Neuronal stem cell (in vitro differentiated cells): Measurements from ENCODE around the gene NLRP3.
"Not testable (repeated sequence)": the region's sequence is repeated elsewhere in the genome, so short reads cannot be mapped to it uniquely, and the experiment has no call there.

Experiments
- DNase-seq: peaks from one replicate; pipeline ENCODE4 v3.0.0-alpha.2; 2013; ENCODE audit warnings: low spot score
- H2AFZ ChIP-seq: one replicate; pipeline ENCODE4 v1.6.1; 2013; ENCODE audit warnings: mild to moderate bottlenecking, low read length, inconsistent platforms
- H2AK5ac ChIP-seq: 2 replicates; pipeline ENCODE4 v1.6.1; 2013; ENCODE audit warnings: low read depth, mild to moderate bottlenecking, inconsistent platforms, low read length, moderate library complexity, mixed read lengths
- H2BK120ac ChIP-seq: 2 replicates; pipeline ENCODE4 v1.6.1; 2013; ENCODE audit warnings: low read depth, mild to moderate bottlenecking, inconsistent platforms, low read length, moderate library complexity, mixed read lengths
- H2BK12ac ChIP-seq: one replicate; pipeline ENCODE4 v1.6.1; 2013; ENCODE audit warnings: low read length, inconsistent platforms
- H2BK15ac ChIP-seq: 2 replicates; pipeline ENCODE4 v1.6.1; 2013; ENCODE audit warnings: mild to moderate bottlenecking, low read length, inconsistent platforms, mixed read lengths
- H2BK5ac ChIP-seq: one replicate; pipeline ENCODE4 v1.6.1; 2013; ENCODE audit warnings: inconsistent platforms, mild to moderate bottlenecking, low read length, moderate library complexity
- H3K14ac ChIP-seq: one replicate; pipeline ENCODE4 v1.6.1; 2013; ENCODE audit warnings: low read length, inconsistent platforms
- H3K18ac ChIP-seq: 2 replicates; pipeline ENCODE4 v1.6.1; 2013; ENCODE audit warnings: low read length, inconsistent platforms
- H3K23ac ChIP-seq: 2 replicates; pipeline ENCODE4 v1.6.1; 2013; ENCODE audit warnings: low read depth, mild to moderate bottlenecking, mixed read lengths, low read length, inconsistent platforms; ENCODE audit not compliant: poor library complexity
- H3K27ac ChIP-seq: replicated peaks from 3 replicates; pipeline ENCODE4 v1.5.1; 2013; ENCODE audit warnings: low read length, inconsistent platforms
- H3K27me3 ChIP-seq, 3 experiments: 2 replicates each; pipeline ENCODE4 v1.6.1; 2013; ENCODE audit warnings: low read length in 3 of 3, mild to moderate bottlenecking in 2 of 3, inconsistent platforms in 1 of 3, low read depth in 1 of 3, mixed read lengths in 1 of 3, moderate library complexity in 1 of 3; ENCODE audit not compliant: control insufficient read depth in 3 of 3, insufficient read depth in 3 of 3
- H3K36me3 ChIP-seq, 2 donors: replicated peaks in 1 of 2; 2 replicates each; pipeline ENCODE4 v1.6.1; 2013; ENCODE audit warnings: low read length in 2 of 2; ENCODE audit not compliant: control insufficient read depth in 2 of 2, insufficient read depth in 2 of 2
- H3K4ac ChIP-seq: 2 replicates; pipeline ENCODE4 v1.6.1; 2013; ENCODE audit warnings: inconsistent platforms, mild to moderate bottlenecking, low read length, moderate library complexity
- H3K4me1 ChIP-seq, 2 donors: 1 replicate in 1 of 2; 2 replicates in 1 of 2; pipeline ENCODE4 v1.6.1; 2013; ENCODE audit warnings: low read length in 2 of 2, low read depth in 1 of 2; ENCODE audit not compliant: control insufficient read depth in 2 of 2, insufficient read depth in 1 of 2
- H3K4me2 ChIP-seq: one replicate; pipeline ENCODE4 v1.6.1; 2013; ENCODE audit warnings: mild to moderate bottlenecking, low read length, inconsistent platforms; ENCODE audit not compliant: insufficient read depth, poor library complexity, severe bottlenecking
- H3K4me3 ChIP-seq, 2 donors: 2 replicates each; pipeline ENCODE4 v1.5.1; 2013; ENCODE audit warnings: low read length in 2 of 2, mild to moderate bottlenecking in 2 of 2, inconsistent platforms in 1 of 2, moderate library complexity in 1 of 2
- H3K79me1 ChIP-seq: one replicate; pipeline ENCODE4 v1.6.1; 2013; ENCODE audit warnings: low read depth, mild to moderate bottlenecking, inconsistent platforms, low read length, moderate library complexity
- H3K9ac ChIP-seq: one replicate; pipeline ENCODE4 v1.6.1; 2013; ENCODE audit warnings: mild to moderate bottlenecking, low read depth, low read length, inconsistent platforms; ENCODE audit not compliant: poor library complexity
- H3K9me3 ChIP-seq, 2 donors: replicated peaks in 1 of 2; 2 replicates each; pipeline versions ENCODE3 to v1.6.1; 2013; ENCODE audit warnings: low read length in 2 of 2, mild to moderate bottlenecking in 2 of 2, inconsistent platforms in 1 of 2, low read depth in 1 of 2, mixed read lengths in 1 of 2, moderate library complexity in 1 of 2; ENCODE audit not compliant: control insufficient read depth in 2 of 2, insufficient read depth in 1 of 2
- H4K8ac ChIP-seq: one replicate; pipeline ENCODE4 v1.6.1; 2013; ENCODE audit warnings: low read depth, mild to moderate bottlenecking, inconsistent platforms, low read length, moderate library complexity
- H4K91ac ChIP-seq: one replicate; pipeline ENCODE4 v1.6.1; 2013; ENCODE audit warnings: low read length, low read depth, mild to moderate bottlenecking, inconsistent platforms; ENCODE audit not compliant: poor library complexity
- whole genome bisulfite sequencing, 2 donors: extraction: QIAGEN DNeasy Blood & Tissue Kit; methylation state at CpG; one replicate each; pipeline ENCODE4 v1.1.7; 2013; ENCODE audit warnings: missing lambda C conversion rate in 2 of 2, mixed read lengths in 1 of 2; ENCODE audit not compliant: insufficient read length in 2 of 2, insufficient replicate concordance in 1 of 2; ENCODE audit errors: extremely low coverage in 2 of 2; 5-methylcytosine and 5-hydroxymethylcytosine counted together

NLRP3 gene

DNA sequence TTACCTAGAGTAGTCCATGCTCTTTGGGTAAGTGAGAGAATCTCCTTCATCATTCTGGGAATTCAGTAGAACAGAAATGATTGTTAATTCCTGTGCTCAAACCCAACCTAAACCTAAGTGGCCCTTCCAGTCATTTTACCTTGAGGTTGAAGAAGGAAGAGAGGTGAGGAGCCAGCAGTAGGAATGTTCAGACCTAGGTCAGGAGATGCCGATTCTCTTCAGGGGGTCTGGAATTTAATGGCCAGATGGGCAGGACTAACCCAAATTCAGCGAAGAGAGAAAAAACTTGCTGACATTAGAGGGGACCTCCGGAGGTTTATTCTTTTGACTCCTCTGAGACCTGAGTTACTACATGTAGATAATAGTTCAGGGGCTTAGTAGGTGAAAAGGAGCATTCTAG, 58.4 kb downstream of the NLRP3 start:
- Histone ChIP-seq H3K4me2 (no peak overlapping the region), H2BK5ac (no peak overlapping the region), H3K9ac (no peak overlapping the region), H3K79me1 (no peaks in the 10 kb centered on the region), H2BK120ac (no peak overlapping the region), H3K23ac (no peak overlapping the region), H3K4me3 (no peak overlapping the region), H3K9me3 (no peaks in the 10 kb centered on the region), H4K8ac (no peak overlapping the region), H2AFZ (no peak overlapping the region), H2BK12ac (no peak overlapping the region), H4K91ac (no peak overlapping the region), H3K36me3 (no peaks in the 10 kb centered on the region), H3K27me3 (no peaks in the 10 kb centered on the region), H3K18ac (no peak overlapping the region), H3K4me1 (no peaks in the 10 kb centered on the region), H3K14ac (no peak overlapping the region), H3K4ac (no peak overlapping the region), H3K27ac (no peak overlapping the region), H2BK15ac (no peak overlapping the region), H2AK5ac (no peak overlapping the region)
- DNase-seq, result no peak
- WGBS, 2 donors, result no CpG with 5 or more reads among the region's 3 CpGs

DNA sequence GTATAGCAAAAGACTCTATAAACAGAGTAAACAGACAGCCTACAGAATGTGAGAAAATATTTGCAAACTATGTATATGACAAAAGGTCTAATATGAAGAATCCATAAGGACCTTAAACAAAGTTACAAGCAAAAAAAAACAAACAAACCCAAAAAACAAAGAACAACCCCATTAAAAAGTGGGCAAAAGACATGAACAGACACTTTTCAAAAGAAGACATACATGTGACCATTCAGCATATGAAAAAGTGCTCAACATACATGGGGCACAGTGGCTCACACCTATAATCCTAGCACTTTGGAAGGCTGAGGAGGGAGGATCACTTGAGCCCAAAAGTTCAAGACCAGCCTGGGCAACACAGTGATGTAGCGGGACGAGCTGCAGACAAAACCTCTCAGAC, 59.8 kb downstream of the NLRP3 start:
- H4K91ac ChIP-seq, result no peak overlapping the region
- H2BK5ac ChIP-seq, result no peak overlapping the region
- H4K8ac ChIP-seq, result no peak overlapping the region
- no peaks in the 10 kb centered on the region for H3K4me1 ChIP-seq
- no peaks in the 10 kb centered on the region for H3K27me3 ChIP-seq
- no peak overlapping the region for H3K23ac ChIP-seq
- no peak overlapping the region for H3K27ac ChIP-seq
- H3K14ac ChIP-seq, result no peak overlapping the region
- no peaks in the 10 kb centered on the region for H3K79me1 ChIP-seq
- H3K4ac ChIP-seq, result no peak overlapping the region
- H3K9ac ChIP-seq, result no peak overlapping the region
- no peak overlapping the region for H3K4me3 ChIP-seq
- DNase-seq, result no peak
- H2BK120ac ChIP-seq, result no peak overlapping the region
- WGBS, 2 donors, result no CpG with 5 or more reads among the region's 2 CpGs
- H3K9me3 ChIP-seq, result no peaks in the 10 kb centered on the region
- H3K4me2 ChIP-seq, result no peak overlapping the region
- no peak overlapping the region for H3K18ac ChIP-seq
- H2AFZ ChIP-seq, result no peak overlapping the region
- no peak overlapping the region for H2AK5ac ChIP-seq
- H3K36me3 ChIP-seq, result no peaks in the 10 kb centered on the region
- no peak overlapping the region for H2BK15ac ChIP-seq
- no peak overlapping the region for H2BK12ac ChIP-seq

DNA sequence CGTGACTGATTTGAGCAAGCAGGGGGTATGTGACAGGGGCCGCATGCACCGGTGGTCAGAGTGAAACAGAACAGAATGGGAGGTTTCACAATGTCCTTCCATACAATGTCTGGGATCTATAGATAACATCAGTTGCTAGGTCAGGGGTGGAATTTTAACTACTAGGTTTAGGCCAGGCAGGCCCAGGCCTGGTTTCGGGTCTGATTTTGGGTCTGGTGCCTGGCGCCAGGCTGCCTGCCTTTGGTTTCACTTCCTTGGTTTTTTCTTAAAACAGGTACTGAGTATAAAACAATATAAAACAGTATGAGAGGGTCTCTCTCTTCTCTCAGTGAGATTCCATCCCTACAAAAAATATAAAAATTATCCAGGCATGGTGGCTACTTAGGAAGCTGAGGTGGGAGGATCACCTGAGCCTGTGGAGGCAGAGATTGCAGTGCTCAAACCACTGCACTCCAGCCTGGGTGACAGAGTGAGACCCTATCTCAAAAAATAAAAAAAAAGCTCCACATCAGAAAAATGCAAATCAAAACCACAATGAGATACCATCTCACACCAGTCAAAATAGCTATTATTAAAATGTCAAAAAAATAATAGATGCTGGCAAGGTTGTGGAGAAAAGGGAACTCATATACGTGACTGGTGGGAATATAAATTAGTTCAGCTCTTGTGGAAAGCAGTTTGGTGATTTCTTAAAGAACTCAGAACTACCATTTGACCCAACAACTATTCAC, 60.5 kb downstream of the NLRP3 start:
- H3K4me3 ChIP-seq, H3K27ac ChIP-seq, H4K91ac ChIP-seq, H3K4me2 ChIP-seq, H2BK5ac ChIP-seq, H3K4ac ChIP-seq, H2BK12ac ChIP-seq, H3K79me1 ChIP-seq, H3K14ac ChIP-seq, H2AK5ac ChIP-seq, H3K23ac ChIP-seq, H4K8ac ChIP-seq, H3K9ac ChIP-seq, H3K4me1 ChIP-seq, DNase-seq, H2BK120ac ChIP-seq, H2BK15ac ChIP-seq, H3K36me3 ChIP-seq, H3K9me3 ChIP-seq, H3K18ac ChIP-seq, H2AFZ ChIP-seq, H3K27me3 ChIP-seq: not testable (repeated sequence)
- WGBS, 2 donors, result no CpG with 5 or more reads among the region's 6 CpGs

DNA sequence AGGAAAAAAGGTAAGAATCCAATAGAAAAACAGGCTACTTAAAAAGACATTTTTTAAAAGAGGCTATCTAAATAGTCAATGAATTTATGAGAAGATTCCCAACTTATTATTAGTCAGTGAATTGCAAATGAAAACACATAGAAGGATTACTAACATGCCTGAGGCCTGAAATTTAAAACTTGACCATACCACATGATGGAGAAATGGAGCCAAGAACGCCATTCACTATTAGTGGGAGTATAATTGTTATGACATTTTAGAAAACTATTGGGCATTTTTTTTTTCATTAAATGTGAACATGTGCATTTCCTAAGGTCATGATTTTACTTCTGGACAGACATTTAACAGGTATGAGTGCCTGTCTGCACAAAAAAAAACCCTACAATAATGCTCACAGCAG, 66.8 kb downstream of the NLRP3 start:
- no CpG with 5 or more reads among the region's 1 CpG for WGBS, 2 donors
- Histone ChIP-seq H3K23ac (no peak overlapping the region), H3K4me1 (no peaks in the 10 kb centered on the region), H2BK5ac (no peak overlapping the region), H3K27me3 (no peaks in the 10 kb centered on the region), H3K79me1 (no peaks in the 10 kb centered on the region), H2BK120ac (no peak overlapping the region), H2BK12ac (no peak overlapping the region), H2AFZ (no peak overlapping the region), H2BK15ac (no peak overlapping the region), H3K14ac (no peak overlapping the region), H3K27ac (no peak overlapping the region), H3K4me2 (no peak overlapping the region), H3K18ac (no peak overlapping the region), H3K36me3 (no peaks in the 10 kb centered on the region), H2AK5ac (no peak overlapping the region), H3K9ac (no peak overlapping the region), H4K8ac (no peak overlapping the region), H4K91ac (no peak overlapping the region), H3K4ac (no peak overlapping the region), H3K9me3 (peaks cover 0 to 1% of the 10 kb centered on the region in 2 donors), H3K4me3 (no peak overlapping the region)
- no peak for DNase-seq
